GM18868 (cell line): ENCODE measurements around the gene PLEKHG4.

Experiments
- ATAC-seq: cut with Tn5 transposase; IDR thresholded peaks from one replicate; pipeline ENCODE4 v1.9.1; 2021; ENCODE audit warnings: mild to moderate bottlenecking, moderate library complexity; ENCODE audit not compliant: unreplicated experiment

PLEKHG4 gene

GRCh38 chr16:67264277-67264676 is 15.1 kb upstream of the PLEKHG4 start:
- no peak for ATAC-seq

GRCh38 chr16:67264866-67265265 is 14.5 kb upstream of the PLEKHG4 start:
- ATAC-seq, result no peak

GRCh38 chr16:67265834-67266233 is 13.5 kb upstream of the PLEKHG4 start:
- ATAC-seq, result no peak

- ATAC-seq, result no peak
Measured at GRCh38 chr16:67268136-67268579, 11.2 kb upstream of the PLEKHG4 start.

- no peak for ATAC-seq
Measured at GRCh38 chr16:67269766-67270165, 9.6 kb upstream of the PLEKHG4 start.

GRCh38 chr16:67270931-67271338 is 8.4 kb upstream of the PLEKHG4 start:
- no peak for ATAC-seq

- ATAC-seq, result no peak
Measured at GRCh38 chr16:67271446-67271845, 7.9 kb upstream of the PLEKHG4 start.

- no peak for ATAC-seq
Measured at GRCh38 chr16:67275321-67275720, 4.0 kb upstream of the PLEKHG4 start.

GRCh38 chr16:67277294-67277998 is 1.9 kb upstream of the PLEKHG4 start:
- ATAC-seq, result no peak

GRCh38 chr16:67277999-67278772 is 1.1 kb upstream of the PLEKHG4 start:
- no peak for ATAC-seq

- ATAC-seq, result peak; percentile 41
Measured at GRCh38 chr16:67278773-67279295, 498 bp upstream of the PLEKHG4 start.

GRCh38 chr16:67280090-67281015 is 1.0 kb downstream of the PLEKHG4 start:
- ATAC-seq, result no peak

- ATAC-seq, result no peak
Measured at GRCh38 chr16:67281536-67282446, 2.5 kb downstream of the PLEKHG4 start.

- ATAC-seq, result no peak
Measured at GRCh38 chr16:67282447-67282805, 3.1 kb downstream of the PLEKHG4 start.

- no peak for ATAC-seq
Measured at GRCh38 chr16:67283039-67283825, 3.9 kb downstream of the PLEKHG4 start.

- ATAC-seq, result no peak
Measured at GRCh38 chr16:67283826-67284555, 4.7 kb downstream of the PLEKHG4 start.

- ATAC-seq, result no peak
Measured at GRCh38 chr16:67284699-67285646, 5.6 kb downstream of the PLEKHG4 start.
